Hypothalamus (tissue), 51 donors: ENCODE measurements around the gene HOMEZ.

Experiments
- DNase-seq, 51 donors: peaks; one replicate each; lab custom pipeline; 2025; lab: John Stamatoyannopoulos, UW

HOMEZ gene

DNA sequence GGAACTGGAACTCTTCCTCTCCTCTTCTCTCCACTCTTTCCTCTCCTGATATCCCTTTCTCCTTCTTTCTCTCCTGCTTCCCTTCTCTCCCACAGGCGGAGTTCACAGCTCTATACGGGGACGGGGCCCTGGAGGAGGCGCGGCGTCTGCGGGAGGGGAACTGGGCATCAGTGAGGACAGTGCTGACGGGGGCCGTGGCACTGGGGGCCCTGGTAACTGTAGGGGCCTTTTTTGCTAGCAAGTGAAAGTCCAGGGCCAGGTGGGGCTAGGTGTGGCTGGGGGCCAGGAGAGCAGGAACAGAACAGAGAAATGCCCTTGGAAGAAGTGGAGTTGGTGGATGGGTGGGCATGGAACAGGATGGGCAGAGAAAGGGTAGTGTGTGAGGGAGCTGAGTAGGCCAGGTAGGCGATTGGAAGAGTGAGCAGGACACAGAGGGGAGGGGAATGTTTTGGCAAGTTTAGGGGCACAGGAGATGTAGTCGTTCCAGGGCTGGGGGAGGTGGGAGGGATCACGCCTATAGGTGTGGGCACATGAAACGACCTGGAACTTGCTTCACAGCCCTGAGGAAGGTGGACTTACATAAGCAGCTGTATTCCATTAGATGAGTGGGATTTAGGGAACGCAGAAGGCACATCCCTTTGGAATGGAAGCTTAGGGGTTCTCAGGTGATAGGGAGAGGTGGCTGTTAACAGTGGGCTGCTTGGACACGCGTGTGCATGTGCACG, 23.0 kb upstream of the HOMEZ start:
- no peak for DNase-seq

DNA sequence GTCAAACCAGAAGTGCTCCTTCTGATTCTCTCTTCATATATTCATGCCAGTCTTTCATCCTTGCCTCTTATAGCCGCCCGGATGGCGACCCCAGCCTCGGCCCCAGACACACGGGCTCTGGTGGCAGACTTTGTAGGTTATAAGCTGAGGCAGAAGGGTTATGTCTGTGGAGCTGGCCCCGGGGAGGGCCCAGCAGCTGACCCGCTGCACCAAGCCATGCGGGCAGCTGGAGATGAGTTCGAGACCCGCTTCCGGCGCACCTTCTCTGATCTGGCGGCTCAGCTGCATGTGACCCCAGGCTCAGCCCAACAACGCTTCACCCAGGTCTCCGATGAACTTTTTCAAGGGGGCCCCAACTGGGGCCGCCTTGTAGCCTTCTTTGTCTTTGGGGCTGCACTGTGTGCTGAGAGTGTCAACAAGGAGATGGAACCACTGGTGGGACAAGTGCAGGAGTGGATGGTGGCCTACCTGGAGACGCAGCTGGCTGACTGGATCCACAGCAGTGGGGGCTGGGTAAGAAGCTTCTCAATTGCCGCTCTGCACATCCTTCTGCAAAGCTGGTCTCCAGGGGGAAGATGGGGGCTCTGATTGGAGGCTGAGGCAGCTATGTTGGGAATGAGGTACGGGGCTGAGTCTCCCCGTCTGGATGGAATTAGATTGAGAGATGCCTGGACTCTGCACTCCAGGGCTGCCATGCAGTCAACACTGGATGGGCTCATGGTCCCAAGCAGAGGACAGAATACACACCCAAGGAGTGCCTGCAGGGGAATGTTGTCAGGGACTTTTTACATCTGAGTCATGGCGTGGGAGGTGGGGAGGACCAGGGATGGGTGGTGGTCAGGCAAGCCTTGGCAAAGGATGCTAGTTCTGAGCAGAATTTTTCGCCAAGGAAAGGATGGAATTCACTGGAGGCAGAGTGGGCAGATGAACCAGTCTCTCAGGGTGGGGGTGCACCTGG, 22.0 kb upstream of the HOMEZ start:
- no peak for DNase-seq

DNA sequence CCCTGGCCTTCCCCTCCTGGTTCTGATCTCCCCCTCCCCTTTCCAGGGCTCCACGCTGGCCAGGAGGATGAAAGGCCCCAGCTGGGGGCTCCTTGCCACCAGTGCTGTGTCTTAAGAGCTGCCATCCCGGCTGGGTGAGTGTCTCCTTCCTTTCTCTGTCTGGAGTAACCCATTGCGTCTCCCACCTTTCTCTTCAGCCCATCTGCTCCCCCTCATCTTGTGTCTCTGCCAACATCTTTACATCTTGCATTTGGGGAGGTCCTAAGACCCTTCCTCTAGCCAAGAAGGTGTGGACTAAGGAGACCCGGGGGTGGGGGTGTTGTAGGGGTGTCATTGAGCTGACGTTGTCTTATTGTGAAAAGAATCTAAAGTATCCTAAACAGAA, 21.2 kb upstream of the HOMEZ start:
- peak in 1 of 51 donors; percentile 48 for DNase-seq

DNA sequence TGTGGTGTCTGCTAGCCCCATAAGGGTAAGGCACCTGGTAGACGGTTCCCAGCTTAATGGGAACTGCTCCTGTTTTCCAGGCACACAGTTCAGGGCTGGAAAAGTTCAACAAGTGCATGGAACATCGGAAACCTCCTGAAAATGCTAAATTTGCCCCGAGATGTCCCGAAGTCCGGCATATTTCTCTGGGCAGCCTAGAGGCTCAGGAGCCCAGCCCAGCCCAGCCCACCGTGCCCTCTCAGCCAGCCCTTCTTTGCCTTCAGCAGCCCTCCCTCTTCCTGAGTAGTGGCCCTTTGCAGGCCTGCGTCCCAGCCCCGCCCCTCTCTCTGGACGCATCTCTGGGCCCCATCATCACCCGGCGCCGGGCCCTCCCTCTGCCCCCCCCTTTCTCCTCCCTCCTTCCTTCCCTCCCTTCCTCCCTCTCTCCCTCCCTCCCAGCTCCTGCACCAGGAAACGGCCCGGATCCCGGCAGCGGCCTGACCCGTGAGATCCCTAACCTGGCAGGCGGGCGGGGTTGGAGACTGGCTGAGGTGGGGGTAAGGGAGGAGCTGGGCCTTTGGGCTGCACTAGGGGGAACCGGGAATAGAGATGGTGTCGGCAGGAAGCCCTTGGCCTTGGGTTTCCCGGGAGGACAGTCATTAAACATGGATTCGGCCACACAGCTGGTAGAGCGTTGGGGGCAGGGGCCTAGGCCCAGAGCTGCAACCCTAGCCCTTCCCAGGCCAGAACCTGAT, 20.6 kb upstream of the HOMEZ start, which contains the start of gene BCL2L2:
Gene BCL2L2, plus strand, starts transcription at position 422 of the 734 bp plus-strand sequence. CDS start 935 bp downstream, outside the sequence.
- DNase-seq: peak; percentile 41 to 95 (median 85)

DNA sequence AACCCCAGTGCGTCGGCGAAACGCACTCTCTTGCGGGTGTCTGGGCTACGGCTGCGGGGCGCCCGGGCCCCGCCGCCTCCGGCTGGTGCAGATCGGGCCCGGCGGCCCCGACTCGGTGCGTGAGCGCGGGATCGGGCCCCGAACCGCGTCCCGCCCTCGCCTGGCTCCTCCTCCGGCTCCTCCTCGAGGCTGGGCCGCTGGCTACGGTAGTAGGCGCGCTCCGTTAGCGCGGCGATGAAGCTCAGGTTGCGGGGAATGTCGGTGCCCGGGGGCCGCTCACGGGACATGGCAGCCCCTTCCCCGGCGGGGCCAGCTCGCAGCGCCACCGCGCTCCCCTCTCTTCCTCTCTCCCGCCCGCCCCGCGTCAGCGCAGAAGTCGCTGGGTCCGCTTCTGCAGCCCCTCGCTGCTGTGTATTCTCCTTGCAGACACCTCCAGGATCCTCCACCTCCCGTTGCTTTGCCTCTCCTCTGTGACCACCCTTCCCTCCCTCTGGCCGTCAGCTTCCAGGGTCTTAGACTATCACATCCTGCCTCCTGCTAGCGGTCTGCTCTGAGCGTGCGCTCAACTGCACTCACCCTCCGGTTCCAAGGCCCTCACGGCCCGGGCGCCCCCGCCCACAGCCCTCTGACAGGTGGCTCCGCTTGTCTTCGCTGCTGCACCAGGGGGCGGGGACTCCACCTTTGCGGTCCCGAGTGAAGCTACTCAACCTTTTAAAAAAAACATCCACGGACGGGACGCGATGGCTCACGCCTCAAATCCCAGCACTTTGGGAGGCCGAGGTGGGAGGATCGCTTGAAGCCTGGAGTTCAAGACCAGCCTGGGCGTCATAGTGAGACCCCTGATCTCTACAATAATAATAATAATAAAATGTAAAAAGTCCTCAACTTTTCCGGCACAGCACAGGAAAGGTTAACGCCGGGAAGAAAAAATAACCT, 16.6 kb upstream of the HOMEZ start, which contains the start of gene PPP1R3E:
Gene PPP1R3E, minus strand, starts transcription at position 570 of the 936 bp plus-strand sequence. Its CDS starts 283 bp downstream, at position 287.
- peak in 41 of 51 donors; percentile 16 to 86 (median 60) for DNase-seq

GRCh38 chr14:23301969-23302289, 16.0 kb upstream of the HOMEZ start:
- peak in 3 of 51 donors; percentile 66 to 92 (median 79) for DNase-seq

DNA sequence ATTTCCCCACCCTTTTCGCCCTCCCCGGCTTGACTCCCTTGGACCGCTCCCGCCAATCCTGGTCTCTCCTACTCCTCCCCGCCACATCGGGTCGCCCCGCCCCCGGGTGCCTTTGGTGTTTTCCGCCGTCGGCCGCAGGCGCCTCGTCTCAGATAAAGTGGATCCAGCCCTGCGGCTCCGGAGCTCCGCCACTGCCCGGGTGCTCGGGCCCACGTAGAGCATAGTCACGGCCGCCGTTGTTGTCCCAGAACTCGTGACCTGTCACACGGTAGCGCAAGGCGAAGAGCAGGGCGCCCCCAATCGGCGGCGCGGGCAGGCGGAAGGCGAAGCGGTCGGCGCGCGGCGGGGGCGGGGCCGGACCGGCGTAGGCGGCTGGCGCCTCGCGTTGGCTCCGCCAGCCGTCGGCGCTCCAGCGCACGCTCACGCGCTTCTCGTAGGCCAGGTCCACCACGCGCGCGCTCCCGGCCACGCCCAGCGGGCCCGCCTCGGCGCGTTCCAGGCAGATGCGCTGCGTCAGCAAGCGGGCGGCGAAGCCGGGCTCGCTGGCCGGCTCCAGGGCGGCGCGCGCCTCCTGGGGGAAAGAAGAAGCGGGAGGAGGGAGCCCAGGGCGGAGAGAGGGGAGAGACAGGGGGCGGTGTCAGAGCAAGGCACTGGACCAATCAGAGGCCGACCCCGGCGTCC, 15.5 kb upstream of the HOMEZ start:
- peak; percentile 89 to 100 (median 98) for DNase-seq

GRCh38 chr14:23300687-23301223, 14.8 kb upstream of the HOMEZ start:
- DNase-seq: peak in 13 of 51 donors; percentile 25 to 84 (median 43)

DNA sequence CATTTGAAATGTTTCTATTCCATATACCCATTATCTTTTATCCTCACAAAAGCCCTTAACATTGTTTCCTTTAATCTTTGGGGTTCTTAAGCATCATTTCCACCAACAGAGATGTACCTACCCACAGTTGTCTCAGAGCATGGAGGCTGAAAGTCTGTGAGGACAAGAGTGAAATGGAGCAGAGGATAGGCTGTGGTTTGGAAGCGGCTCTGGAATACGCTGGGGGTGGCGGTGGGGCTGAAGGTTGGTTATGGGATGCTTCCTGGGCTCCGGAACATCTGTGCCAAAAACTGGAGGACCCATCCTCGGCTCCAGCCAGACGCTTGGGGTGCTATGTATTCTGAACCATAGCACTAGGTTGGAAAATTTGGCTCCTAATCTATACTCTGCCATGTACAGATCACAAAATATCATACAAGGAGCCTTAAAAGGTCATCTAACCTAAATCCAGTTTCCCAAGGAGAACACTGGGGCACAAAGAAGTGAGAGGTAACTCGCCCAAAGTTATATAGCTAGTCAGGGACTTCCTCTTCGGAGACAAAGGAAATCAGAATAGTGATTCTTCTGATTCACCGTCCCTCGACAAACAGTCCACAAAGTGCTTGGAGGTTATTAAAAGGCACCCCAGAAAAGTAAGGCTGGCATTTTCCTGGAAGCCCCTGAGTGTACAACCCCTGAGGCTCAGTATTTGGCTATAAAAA, 14.2 kb upstream of the HOMEZ start:
- DNase-seq: peak in 2 of 51 donors; percentile 14 to 73

DNA sequence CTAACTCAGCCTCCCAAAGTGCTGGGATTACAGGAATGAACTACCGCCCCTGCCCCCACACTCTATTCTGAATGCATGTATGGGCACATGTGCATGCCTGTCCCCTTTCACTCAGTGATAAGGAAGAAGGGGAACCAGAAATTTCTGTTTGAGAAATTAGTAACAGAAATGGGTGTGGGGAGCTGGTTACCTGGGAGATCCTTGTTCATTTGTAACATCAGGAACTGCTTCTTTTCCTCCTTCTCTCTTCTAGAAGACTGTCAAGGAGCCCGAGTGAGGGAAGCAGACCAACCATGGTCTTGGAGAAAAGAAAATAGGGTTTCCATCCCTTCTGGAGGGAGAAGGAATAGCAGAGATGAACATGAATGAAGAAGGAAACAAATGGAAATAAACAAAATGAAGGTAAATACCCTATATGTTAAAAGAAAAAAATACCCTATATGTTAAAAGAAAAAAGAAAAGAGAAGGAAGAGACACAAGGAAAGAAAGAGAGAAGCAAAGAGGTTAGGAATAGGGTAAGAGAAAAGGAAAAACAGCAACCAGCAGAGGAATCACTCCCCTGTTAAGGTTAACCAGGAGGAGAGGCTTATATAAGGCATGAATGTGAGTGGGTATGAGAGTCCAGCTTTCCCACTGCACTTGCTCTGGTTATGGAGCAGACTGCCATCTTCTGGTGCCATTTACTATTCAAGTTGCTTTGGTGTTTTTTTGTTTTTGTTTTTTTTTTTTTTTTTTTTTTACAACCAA, 13.5 kb upstream of the HOMEZ start:
- DNase-seq: peak in 13 of 51 donors; percentile 9 to 37 (median 19)

DNA sequence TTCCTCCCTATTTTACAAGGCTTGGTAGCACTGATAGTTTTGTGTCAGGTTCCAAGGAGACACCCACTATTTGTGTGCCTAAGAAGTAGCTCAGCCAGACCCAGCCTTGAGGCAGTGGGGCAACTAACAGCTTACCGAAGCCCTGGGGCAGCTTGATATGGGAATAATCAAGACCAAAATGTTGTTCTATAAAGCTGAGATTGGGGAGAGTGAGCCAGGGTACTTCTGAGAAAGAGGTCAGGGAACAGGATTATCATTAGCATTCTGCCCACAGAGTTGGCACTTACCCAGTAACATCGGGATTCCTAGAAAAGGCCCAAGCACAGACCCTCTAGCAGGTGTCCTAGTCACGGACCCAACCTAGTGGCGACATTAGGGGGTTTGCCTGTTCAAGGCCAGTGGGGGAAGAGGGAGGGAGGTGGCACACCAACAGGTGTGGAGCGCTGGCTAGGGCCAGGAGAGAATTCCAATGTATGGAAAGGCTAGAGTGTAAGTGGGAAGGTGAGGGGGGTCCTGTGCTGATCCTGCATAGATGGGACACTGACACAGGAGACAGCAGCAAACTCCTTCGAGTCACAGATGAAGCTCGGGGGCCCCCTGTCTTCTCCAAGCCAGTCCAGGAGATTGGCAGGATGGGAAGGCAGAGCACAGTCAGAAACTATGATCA, 11.8 kb upstream of the HOMEZ start:
- DNase-seq: no peak

GRCh38 chr14:23297096-23297495, 11.2 kb upstream of the HOMEZ start:
- DNase-seq: no peak

DNA sequence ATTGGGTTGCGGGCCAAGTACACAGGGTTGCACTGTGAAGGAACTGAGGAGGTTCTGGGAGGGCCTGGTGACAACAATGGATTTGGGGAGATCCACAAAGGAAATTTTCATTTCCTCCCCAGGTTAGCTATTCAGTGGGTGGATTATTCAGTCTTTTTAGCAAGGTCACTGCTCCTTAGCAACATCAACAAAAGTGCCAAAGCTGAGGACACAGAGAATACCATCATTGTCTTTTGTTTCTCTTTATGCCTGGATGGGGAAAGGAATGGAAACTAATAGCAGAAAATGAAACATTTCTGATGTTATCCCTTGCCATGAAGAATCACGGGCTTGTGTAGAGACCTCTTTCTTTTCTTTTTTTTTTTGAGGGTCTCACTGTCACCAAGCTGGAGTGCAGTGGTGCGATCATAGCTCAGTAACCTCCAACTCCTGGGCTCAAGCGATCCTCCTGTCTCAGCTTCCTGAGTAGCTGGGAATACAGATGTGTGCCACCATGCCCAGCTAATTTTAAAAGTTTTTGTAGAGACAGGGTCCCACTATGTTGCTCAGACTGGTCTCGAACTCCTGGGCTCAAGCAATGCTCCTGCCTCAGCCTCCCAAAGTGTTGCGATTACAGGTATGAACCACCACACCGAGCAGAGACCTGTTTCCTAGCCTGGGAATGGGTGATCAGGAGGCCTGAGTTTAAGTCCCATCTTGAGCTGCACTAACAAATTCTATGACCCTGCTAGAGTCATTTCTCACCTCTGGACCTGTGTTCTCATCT, 10.3 kb upstream of the HOMEZ start:
- no peak for DNase-seq

DNA sequence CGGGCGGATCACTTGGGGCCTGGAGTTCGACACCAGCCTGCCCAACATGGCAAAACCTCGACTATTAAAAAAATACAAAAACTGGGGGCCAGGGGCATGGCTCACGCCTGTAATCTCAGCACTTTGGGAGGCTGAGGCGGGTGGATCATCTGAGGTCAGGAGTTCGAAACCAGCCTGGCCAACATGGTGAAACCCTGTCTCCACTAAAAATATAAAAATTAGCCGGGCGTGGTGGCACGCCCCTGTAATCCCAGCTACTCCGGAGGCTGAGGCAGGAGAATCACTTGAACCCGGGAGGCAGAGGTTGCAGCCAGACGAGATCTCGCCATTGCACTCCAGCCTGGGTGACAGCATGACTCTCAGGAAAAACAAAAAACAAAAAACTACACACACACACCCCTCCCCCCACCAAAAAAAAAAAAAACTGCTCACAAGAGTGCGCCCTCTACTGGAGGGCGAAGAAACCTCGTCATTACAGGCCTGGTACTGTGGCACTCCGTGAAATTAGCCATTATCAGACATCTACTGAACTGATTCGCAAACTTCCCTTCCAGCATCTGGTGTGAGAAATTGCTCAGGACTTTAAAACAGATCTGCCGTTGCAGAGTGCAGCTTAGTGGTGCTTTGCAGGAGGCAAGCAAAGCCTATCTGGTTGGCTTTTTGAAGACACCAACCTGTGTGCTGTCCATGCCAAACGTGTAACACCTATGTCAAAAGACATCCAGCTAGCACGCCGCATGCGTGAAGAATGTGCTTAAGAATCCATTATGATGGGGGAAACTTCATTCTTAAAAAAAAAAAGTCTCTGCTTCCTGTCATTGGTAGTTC, 9.0 kb upstream of the HOMEZ start:
- DNase-seq: peak in 18 of 51 donors; percentile 16 to 65 (median 30)

- no peak for DNase-seq
These were observed 1.1 kb upstream of the HOMEZ start for GRCh38 chr14:23286902-23287479.
